ENCODE measurements around the gene ABCD3. TPM values are rescaled to one million over a fixed set of nuclear protein-coding genes. Genes with fewer than 3 reads are reported as not detected.

ABCD3 gene
- polyA plus RNA-seq, 1 donor from 2014 or later, result 46.4 TPM

DNA sequence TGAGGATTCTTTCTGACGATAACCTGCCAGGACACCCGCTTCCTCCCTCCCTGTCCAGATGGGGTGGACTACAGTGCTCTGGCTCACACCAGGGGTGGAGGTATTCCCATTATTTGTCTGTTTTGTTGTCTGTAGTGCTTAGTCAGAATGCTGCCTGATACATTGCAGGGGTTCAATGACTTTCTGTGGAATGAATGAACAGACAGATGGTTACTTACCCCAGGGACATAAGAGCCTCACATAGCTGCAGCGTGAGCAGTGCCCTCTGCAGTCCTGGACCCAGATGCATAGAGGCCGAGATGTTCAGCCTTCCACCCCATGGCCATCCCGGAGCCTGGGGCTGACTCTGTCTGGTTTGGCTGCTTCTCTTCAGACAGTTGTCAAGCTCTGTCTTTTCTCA lies 136.4 kb downstream of the ABCD3 start:
- Histone ChIP-seq H3K79me2 (replicated peaks; ENCODE audit: insufficient read depth, low read length) (no peaks in the 10 kb centered on the region), H3K4me2 (ENCODE audit: low read length) (no peak overlapping the region), H3K27me3 (ENCODE audit: insufficient read depth, low read depth, low read length) (no peaks in the 10 kb centered on the region), H2AFZ (ENCODE audit: low read depth, low read length) (no peak overlapping the region), H4K20me1 (ENCODE audit: insufficient read depth) (no peaks in the 10 kb centered on the region), H3K9ac (ENCODE audit: low read length) (no peak overlapping the region), H3K27ac (ENCODE audit: low read length) (no peak overlapping the region), H3F3A (ENCODE audit: insufficient read depth, low read length, poor library complexity, severe bottlenecking) (no peaks in the 10 kb centered on the region), H3K9me2 (ENCODE audit: insufficient read depth, low read length) (no peaks in the 10 kb centered on the region), H3K4me3 (ENCODE audit: low read length) (no peak overlapping the region), H3K9me3 (ENCODE audit: low read length) (no peaks in the 10 kb centered on the region), H3K36me3 (ENCODE audit: insufficient read depth, low read length) (no peaks in the 10 kb centered on the region)
- TF ChIP-seq TAF1 (IDR thresholded peaks at IDR 0.05; ENCODE audit: low read depth) (no peak), POLR2AphosphoS5 (IDR thresholded peaks at IDR 0.05) (no peak), EP300 (conservative IDR thresholded peaks at IDR 0.05; ENCODE audit: poor library complexity, severe bottlenecking) (no peak)

DNA sequence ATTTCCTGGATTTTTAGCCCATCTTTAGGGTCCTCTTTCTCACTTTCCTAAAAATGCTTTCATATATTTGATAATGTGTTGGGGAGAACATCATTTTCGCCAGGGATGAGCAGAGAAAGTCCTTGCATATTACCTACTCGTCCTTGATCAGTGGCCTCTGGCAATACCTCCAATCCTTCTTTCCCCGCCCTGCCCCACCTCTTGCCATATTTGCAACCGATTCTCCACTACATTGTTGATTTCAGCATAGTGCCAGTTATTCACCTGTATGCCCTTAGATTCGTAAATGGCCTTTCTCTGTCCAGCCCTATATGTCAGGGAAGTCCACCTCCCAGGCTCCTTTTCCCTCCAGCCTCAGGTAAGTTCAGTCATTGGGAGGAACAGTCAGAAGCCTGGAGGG lies 136.9 kb downstream of the ABCD3 start:
- Histone ChIP-seq H2AFZ (ENCODE audit: low read depth, low read length) (no peak overlapping the region), H3K9me3 (ENCODE audit: low read length) (no peaks in the 10 kb centered on the region), H4K20me1 (ENCODE audit: insufficient read depth) (no peaks in the 10 kb centered on the region), H3K4me2 (ENCODE audit: low read length) (no peak overlapping the region), H3K27ac (ENCODE audit: low read length) (no peak overlapping the region), H3K9me2 (ENCODE audit: insufficient read depth, low read length) (no peaks in the 10 kb centered on the region), H3K4me3 (ENCODE audit: low read length) (no peak overlapping the region), H3K36me3 (ENCODE audit: insufficient read depth, low read length) (no peaks in the 10 kb centered on the region), H3K27me3 (ENCODE audit: insufficient read depth, low read depth, low read length) (no peaks in the 10 kb centered on the region), H3F3A (ENCODE audit: insufficient read depth, low read length, poor library complexity, severe bottlenecking) (no peaks in the 10 kb centered on the region), H3K79me2 (replicated peaks; ENCODE audit: insufficient read depth, low read length) (no peaks in the 10 kb centered on the region), H3K9ac (ENCODE audit: low read length) (no peak overlapping the region)
- TF ChIP-seq, protein P1, sequence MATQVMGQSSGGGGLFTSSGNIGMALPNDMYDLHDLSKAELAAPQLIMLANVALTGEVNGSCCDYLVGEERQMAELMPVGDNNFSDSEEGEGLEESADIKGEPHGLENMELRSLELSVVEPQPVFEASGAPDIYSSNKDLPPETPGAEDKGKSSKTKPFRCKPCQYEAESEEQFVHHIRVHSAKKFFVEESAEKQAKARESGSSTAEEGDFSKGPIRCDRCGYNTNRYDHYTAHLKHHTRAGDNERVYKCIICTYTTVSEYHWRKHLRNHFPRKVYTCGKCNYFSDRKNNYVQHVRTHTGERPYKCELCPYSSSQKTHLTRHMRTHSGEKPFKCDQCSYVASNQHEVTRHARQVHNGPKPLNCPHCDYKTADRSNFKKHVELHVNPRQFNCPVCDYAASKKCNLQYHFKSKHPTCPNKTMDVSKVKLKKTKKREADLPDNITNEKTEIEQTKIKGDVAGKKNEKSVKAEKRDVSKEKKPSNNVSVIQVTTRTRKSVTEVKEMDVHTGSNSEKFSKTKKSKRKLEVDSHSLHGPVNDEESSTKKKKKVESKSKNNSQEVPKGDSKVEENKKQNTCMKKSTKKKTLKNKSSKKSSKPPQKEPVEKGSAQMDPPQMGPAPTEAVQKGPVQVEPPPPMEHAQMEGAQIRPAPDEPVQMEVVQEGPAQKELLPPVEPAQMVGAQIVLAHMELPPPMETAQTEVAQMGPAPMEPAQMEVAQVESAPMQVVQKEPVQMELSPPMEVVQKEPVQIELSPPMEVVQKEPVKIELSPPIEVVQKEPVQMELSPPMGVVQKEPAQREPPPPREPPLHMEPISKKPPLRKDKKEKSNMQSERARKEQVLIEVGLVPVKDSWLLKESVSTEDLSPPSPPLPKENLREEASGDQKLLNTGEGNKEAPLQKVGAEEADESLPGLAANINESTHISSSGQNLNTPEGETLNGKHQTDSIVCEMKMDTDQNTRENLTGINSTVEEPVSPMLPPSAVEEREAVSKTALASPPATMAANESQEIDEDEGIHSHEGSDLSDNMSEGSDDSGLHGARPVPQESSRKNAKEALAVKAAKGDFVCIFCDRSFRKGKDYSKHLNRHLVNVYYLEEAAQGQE (IDR thresholded peaks at IDR 0.05; ENCODE audit: borderline replicate concordance), result no peak
- no peak for TF ChIP-seq TAF1 (IDR thresholded peaks at IDR 0.05; ENCODE audit: low read depth)
- TF ChIP-seq, protein P2, sequence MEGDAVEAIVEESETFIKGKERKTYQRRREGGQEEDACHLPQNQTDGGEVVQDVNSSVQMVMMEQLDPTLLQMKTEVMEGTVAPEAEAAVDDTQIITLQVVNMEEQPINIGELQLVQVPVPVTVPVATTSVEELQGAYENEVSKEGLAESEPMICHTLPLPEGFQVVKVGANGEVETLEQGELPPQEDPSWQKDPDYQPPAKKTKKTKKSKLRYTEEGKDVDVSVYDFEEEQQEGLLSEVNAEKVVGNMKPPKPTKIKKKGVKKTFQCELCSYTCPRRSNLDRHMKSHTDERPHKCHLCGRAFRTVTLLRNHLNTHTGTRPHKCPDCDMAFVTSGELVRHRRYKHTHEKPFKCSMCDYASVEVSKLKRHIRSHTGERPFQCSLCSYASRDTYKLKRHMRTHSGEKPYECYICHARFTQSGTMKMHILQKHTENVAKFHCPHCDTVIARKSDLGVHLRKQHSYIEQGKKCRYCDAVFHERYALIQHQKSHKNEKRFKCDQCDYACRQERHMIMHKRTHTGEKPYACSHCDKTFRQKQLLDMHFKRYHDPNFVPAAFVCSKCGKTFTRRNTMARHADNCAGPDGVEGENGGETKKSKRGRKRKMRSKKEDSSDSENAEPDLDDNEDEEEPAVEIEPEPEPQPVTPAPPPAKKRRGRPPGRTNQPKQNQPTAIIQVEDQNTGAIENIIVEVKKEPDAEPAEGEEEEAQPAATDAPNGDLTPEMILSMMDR (IDR thresholded peaks at IDR 0.05; ENCODE audit: poor library complexity, severe bottlenecking), result no peak
- no peak for TF ChIP-seq SMC3 (conservative IDR thresholded peaks at IDR 0.05; ENCODE audit: poor library complexity)
- no peak for TF ChIP-seq RAD21 (conservative IDR thresholded peaks at IDR 0.05)
- no peak for TF ChIP-seq MXI1 (conservative IDR thresholded peaks at IDR 0.05; ENCODE audit: poor library complexity, severe bottlenecking)
- no peak for TF ChIP-seq EZH2 (IDR thresholded peaks at IDR 0.05; ENCODE audit: borderline replicate concordance, insufficient read depth, low read length, poor library complexity, severe bottlenecking)
- TF ChIP-seq EP300 (conservative IDR thresholded peaks at IDR 0.05; ENCODE audit: poor library complexity, severe bottlenecking), result no peak
- no peak for TF ChIP-seq POLR2AphosphoS5 (IDR thresholded peaks at IDR 0.05)

DNA sequence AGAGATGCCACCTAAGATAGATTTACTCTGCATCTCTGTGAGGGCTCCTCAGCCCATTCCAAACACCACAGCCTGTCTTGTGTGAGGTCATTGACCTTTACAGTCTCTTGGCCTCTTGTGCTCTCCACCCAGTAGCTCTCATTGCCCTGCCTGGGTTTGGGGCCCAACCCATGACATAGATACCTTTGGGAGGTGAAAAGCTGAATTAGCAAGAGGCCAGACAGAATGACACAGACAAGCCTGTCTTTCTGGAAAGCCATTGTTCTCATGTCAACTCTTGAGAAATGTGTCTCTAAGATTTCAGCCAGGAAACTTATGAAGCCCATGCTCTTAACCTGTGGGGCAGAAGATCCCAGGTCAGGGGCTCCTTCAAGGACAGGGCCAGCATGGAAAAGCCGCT lies 141.7 kb downstream of the ABCD3 start:
- TF ChIP-seq, protein P1 (IDR thresholded peaks at IDR 0.05; ENCODE audit: borderline replicate concordance), result no peak
- no peak for TF ChIP-seq RAD21 (conservative IDR thresholded peaks at IDR 0.05)
- TF ChIP-seq SMC3 (conservative IDR thresholded peaks at IDR 0.05; ENCODE audit: poor library complexity), result no peak
- TF ChIP-seq EP300 (conservative IDR thresholded peaks at IDR 0.05; ENCODE audit: poor library complexity, severe bottlenecking), result no peak
- TF ChIP-seq EZH2 (IDR thresholded peaks at IDR 0.05; ENCODE audit: borderline replicate concordance, insufficient read depth, low read length, poor library complexity, severe bottlenecking), result no peak
- no peak for TF ChIP-seq TAF1 (IDR thresholded peaks at IDR 0.05; ENCODE audit: low read depth)
- TF ChIP-seq, protein P2 (IDR thresholded peaks at IDR 0.05; ENCODE audit: poor library complexity, severe bottlenecking), result no peak
- no peak for TF ChIP-seq MXI1 (conservative IDR thresholded peaks at IDR 0.05; ENCODE audit: poor library complexity, severe bottlenecking)
- no peak for TF ChIP-seq POLR2AphosphoS5 (IDR thresholded peaks at IDR 0.05)
- H3K36me3 ChIP-seq (ENCODE audit: insufficient read depth, low read length), result no peaks in the 10 kb centered on the region
- no peaks in the 10 kb centered on the region for H3F3A ChIP-seq (ENCODE audit: insufficient read depth, low read length, poor library complexity, severe bottlenecking)

More for the DNA sequence above, 141.7 kb downstream of the ABCD3 start:
- H3K79me2 ChIP-seq (replicated peaks; ENCODE audit: insufficient read depth, low read length), result no peaks in the 10 kb centered on the region
- H3K27ac ChIP-seq (ENCODE audit: low read length), result no peak overlapping the region
- no peak overlapping the region for H3K4me3 ChIP-seq (ENCODE audit: low read length)
- no peaks in the 10 kb centered on the region for H4K20me1 ChIP-seq (ENCODE audit: insufficient read depth)
- H3K27me3 ChIP-seq (ENCODE audit: insufficient read depth, low read depth, low read length), result no peaks in the 10 kb centered on the region
- no peaks in the 10 kb centered on the region for H3K9me3 ChIP-seq (ENCODE audit: low read length)
- H2AFZ ChIP-seq (ENCODE audit: low read depth, low read length), result no peak overlapping the region
- no peaks in the 10 kb centered on the region for H3K9me2 ChIP-seq (ENCODE audit: insufficient read depth, low read length)
- H3K4me2 ChIP-seq (ENCODE audit: low read length), result no peak overlapping the region
- H3K9ac ChIP-seq (ENCODE audit: low read length), result no peak overlapping the region
